ENCODE results near the gene HILPDA. TPM values are rescaled to one million over a fixed set of nuclear protein-coding genes. Genes with fewer than 3 reads are reported as not detected.

HILPDA gene
- total RNA-seq, 1 experiment from 2014 or later = 31.3 TPM

GRCh38 chr7:128422037-128422436 lies 33.6 kb upstream of the HILPDA start:
- no peaks in the 10 kb centered on the region for H3K36me3 ChIP-seq (replicated peaks; ENCODE audit: control insufficient read depth, insufficient read depth, low read length)
- DNase-seq = no peak

DNA sequence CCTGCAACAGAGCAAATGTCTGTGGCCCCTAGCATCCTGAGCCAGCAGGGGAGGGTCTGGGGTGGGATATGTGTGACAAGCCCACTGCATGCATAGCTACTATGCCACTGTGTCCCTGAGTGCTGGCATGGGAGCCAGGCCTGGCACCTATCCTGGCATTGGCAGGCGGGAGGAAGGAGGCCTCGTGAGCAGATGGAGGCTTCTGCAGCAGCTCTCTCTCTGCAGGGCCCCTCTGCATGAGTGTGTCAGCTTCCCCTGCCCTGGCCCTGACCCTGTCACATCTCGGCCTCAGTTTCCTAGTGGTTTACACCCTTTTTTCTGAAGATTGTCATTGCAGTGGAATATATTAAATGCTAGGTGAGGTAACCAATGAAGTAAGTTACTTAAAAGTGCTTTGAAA lies 32.8 kb upstream of the HILPDA start:
- Histone ChIP-seq H3K36me3 (replicated peaks; ENCODE audit: control insufficient read depth, insufficient read depth, low read length) (no peaks in the 10 kb centered on the region), H3K27me3 (ENCODE audit: control insufficient read depth, insufficient read depth, low read length) (no peaks in the 10 kb centered on the region), H3K4me3 (ENCODE audit: insufficient read depth, low read depth, low read length) (no peak overlapping the region)
- DNase-seq = no peak

More at GRCh38 chr7:128422037-128422436, 33.6 kb upstream of the HILPDA start:
- H3K4me3 ChIP-seq (ENCODE audit: insufficient read depth, low read depth, low read length) = no peak overlapping the region
- no peaks in the 10 kb centered on the region for H3K27me3 ChIP-seq (ENCODE audit: control insufficient read depth, insufficient read depth, low read length)

DNA sequence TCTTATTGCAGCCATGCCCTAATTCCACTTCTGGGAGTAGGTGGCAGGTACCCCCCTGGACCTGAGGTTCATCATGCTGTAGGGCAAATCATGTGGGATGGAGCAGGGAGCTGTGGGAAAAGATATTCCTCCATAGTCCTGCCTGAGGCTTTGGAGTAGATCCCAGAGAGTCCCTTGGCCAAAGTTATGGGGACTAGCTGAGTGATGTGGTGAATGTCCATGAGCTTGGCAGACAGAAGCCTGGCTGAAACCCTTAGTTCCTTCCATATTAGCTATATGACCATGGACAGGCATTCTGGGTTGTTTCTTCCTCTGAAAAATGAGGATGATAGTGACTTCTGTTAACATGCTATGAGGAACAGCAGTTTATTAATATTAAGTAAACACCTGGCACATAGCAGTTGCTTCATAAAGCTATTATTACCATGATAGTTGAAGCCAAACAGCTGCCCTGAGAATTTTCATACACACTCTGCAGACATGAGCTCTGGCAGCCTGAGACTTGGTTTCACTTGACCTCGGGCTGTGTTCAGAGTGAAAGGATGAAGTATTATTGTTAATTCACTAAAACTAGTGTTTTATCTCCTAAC lies 30.9 kb upstream of the HILPDA start:
- H3K36me3 ChIP-seq (replicated peaks; ENCODE audit: control insufficient read depth, insufficient read depth, low read length) = no peaks in the 10 kb centered on the region
- no peaks in the 10 kb centered on the region for H3K27me3 ChIP-seq (ENCODE audit: control insufficient read depth, insufficient read depth, low read length)
- H3K4me3 ChIP-seq (ENCODE audit: insufficient read depth, low read depth, low read length) = no peak overlapping the region
- no peak for DNase-seq

GRCh38 chr7:128425850-128426249 lies 29.8 kb upstream of the HILPDA start:
- peak; percentile 90 for DNase-seq
- no peaks in the 10 kb centered on the region for H3K27me3 ChIP-seq (ENCODE audit: control insufficient read depth, insufficient read depth, low read length)
- no peaks in the 10 kb centered on the region for H3K36me3 ChIP-seq (replicated peaks; ENCODE audit: control insufficient read depth, insufficient read depth, low read length)
- H3K4me3 ChIP-seq (ENCODE audit: insufficient read depth, low read depth, low read length) = no peak overlapping the region

- H3K27me3 ChIP-seq (ENCODE audit: control insufficient read depth, insufficient read depth, low read length) = no peaks in the 10 kb centered on the region
- H3K4me3 ChIP-seq (ENCODE audit: insufficient read depth, low read depth, low read length) = no peak overlapping the region
- peak; percentile 59 for DNase-seq
- no peaks in the 10 kb centered on the region for H3K36me3 ChIP-seq (replicated peaks; ENCODE audit: control insufficient read depth, insufficient read depth, low read length)
Observed at GRCh38 chr7:128427289-128427891, 28.3 kb upstream of the HILPDA start.

DNA sequence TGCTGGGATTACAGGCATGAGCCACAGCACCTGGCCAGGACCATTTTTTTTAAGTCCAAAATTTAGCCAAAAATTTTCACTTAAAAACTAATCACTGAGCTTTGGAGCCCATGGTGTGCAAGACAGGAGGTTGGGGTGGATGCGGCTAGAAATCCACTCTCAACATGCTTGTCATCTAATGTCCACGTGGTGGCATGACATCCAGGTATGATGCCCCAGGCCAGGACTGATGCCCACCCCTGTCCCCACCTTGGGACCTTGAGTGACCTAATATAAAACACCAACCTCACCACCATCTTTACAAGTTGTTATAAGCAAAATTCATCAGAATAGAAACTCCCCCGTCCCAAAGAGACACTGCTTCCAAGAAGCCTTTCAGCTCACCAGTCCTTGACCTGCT lies 25.5 kb upstream of the HILPDA start:
- no peaks in the 10 kb centered on the region for H3K27me3 ChIP-seq (ENCODE audit: control insufficient read depth, insufficient read depth, low read length)
- DNase-seq = no peak
- no peaks in the 10 kb centered on the region for H3K36me3 ChIP-seq (replicated peaks; ENCODE audit: control insufficient read depth, insufficient read depth, low read length)
- H3K4me3 ChIP-seq (ENCODE audit: insufficient read depth, low read depth, low read length) = no peak overlapping the region

- no peaks in the 10 kb centered on the region for H3K27me3 ChIP-seq (ENCODE audit: control insufficient read depth, insufficient read depth, low read length)
- peak; percentile 59 for DNase-seq
- H3K36me3 ChIP-seq (replicated peaks; ENCODE audit: control insufficient read depth, insufficient read depth, low read length) = no peaks in the 10 kb centered on the region
- no peak overlapping the region for H3K4me3 ChIP-seq (ENCODE audit: insufficient read depth, low read depth, low read length)
Observed at GRCh38 chr7:128431221-128431620, 24.5 kb upstream of the HILPDA start.

DNA sequence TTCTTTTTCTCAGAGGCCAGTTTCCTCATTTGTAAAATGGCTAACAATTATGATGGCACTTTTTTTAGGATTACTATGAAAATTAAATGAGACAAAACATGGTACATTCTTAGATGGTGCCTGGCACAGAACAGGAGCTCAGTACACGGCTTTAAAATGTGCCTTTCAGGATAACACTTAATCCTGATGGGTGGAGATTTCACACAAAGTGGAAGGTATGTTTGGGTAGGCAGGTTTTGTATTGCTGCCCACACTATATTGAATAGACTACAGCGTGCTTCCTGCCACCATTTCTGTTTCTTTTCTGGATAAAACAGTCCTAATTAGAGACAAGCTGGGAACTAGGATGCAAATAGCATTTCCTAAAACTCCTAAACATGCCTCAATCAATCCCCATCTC lies 23.9 kb upstream of the HILPDA start:
- Histone ChIP-seq H3K27me3 (ENCODE audit: control insufficient read depth, insufficient read depth, low read length) (no peaks in the 10 kb centered on the region), H3K36me3 (replicated peaks; ENCODE audit: control insufficient read depth, insufficient read depth, low read length) (no peaks in the 10 kb centered on the region), H3K4me3 (ENCODE audit: insufficient read depth, low read depth, low read length) (no peak overlapping the region)
- no peak for DNase-seq

DNA sequence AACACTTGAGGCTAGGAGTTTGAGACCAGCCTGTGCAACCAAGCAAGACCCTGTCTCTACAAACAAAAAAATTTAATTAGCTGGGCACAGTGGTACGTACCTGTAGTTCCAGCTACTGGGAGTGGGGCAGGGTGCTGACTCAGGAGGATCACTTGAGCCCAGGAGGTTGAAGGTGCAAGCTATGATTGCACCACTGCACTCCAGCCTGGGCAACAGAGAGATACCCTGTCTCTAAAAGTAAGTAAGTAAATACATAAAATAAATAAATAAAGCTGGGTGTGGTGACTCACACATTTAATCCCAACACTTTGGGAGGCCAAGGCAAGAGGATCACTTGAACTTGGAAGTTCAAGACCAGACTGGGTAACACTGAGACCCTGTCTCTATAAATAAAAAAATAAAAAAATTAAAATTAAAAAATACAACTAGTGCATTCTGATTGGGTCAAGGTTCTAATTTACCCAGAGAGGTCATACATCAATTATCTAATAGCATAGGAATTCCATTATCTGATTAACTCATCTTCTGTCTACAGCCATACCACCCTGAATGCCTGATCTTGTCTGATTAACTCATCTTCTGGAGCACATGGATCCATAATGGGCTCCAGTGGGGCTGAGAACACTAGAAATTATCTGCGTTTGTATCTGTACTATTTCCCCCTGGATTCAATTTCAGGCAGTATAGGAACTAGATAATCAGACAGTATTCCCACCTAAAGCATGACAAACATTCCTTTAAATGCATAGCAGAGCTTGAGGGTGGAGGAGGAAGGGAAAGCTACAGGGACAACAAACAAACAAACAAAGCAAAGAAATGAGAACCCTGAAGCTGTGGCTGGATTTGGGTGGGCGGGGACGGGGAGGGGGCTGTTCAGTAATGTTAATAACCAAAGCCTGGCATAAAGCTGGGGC lies 21.0 kb upstream of the HILPDA start:
- DNase-seq = no peak
- Histone ChIP-seq H3K36me3 (replicated peaks; ENCODE audit: control insufficient read depth, insufficient read depth, low read length) (no peaks in the 10 kb centered on the region), H3K4me3 (ENCODE audit: insufficient read depth, low read depth, low read length) (no peak overlapping the region)

DNA sequence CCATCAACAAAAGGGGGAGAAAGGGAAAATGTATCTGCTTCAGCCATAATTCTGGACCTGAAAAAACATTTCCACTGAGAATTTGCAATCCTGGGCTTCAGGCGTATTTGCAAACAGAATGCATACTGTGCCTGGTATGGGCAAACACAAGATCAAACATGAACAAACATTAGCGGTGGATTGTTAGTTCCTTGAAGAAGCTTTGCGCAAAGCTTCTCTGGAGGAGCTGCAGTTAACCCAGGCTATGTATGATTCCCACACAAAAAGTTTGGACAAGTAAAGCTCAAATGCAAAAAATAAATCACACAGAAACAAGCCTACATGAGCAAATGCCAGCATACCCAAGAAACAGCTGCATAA lies 20.4 kb upstream of the HILPDA start:
- H3K27me3 ChIP-seq (ENCODE audit: control insufficient read depth, insufficient read depth, low read length) = no peaks in the 10 kb centered on the region; the same call in 1 of the 2 replicates
- DNase-seq = no peak
- no peak overlapping the region for H3K4me3 ChIP-seq (ENCODE audit: insufficient read depth, low read depth, low read length)
- H3K36me3 ChIP-seq (replicated peaks; ENCODE audit: control insufficient read depth, insufficient read depth, low read length) = no peaks in the 10 kb centered on the region

More for the DNA sequence above, 21.0 kb upstream of the HILPDA start:
- H3K27me3 ChIP-seq (ENCODE audit: control insufficient read depth, insufficient read depth, low read length) = no peaks in the 10 kb centered on the region; the same call in 1 of the 2 replicates

DNA sequence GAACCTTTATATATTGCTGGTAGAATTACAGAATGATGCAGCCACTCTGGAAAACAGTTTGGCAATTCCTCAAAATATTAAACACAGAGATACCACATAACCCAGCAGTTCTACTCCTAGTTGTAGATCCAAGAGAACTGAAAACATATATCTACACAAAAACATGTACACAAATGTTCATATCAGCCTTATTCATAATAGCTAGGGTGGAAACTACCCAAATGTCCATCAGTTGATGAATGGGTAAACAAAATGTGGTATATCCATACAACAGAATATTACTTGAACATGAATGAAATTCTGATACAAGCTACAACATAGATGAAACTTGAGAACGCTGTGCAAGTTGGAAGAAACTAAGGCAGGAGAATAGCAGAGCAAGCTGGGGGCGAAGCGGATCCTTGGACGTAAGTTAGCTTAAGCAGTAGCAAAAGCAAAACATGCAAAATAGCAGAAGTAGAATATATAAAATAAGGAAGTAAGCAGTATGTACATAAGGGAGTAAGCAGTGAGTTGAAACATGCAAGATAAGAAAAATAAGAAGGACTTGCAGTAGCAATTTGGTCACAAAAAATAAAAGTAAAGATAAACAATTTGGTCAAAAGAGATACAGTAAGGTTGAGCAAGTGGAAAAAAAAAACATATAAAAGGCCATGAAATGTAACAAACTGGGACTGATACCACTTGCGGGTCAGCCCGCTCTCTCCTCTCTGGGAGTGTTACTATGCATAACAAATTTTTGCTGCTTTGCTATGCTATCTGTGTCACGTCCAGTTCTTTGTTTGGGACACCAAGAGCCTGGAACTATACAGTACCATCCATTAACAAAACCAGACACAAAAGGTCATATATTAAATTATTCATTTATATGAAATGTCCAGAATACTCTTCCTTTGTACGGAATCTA lies 18.0 kb upstream of the HILPDA start:
- no peaks in the 10 kb centered on the region; the same call in 1 of the 2 replicates for H3K27me3 ChIP-seq (ENCODE audit: control insufficient read depth, insufficient read depth, low read length)
- no peak for DNase-seq
- H3K36me3 ChIP-seq (replicated peaks; ENCODE audit: control insufficient read depth, insufficient read depth, low read length) = no peaks in the 10 kb centered on the region
- no peak overlapping the region for H3K4me3 ChIP-seq (ENCODE audit: insufficient read depth, low read depth, low read length)

- Histone ChIP-seq H3K27me3 (ENCODE audit: control insufficient read depth, insufficient read depth, low read length) (no peaks in the 10 kb centered on the region; the same call in 1 of the 2 replicates), H3K36me3 (replicated peaks; ENCODE audit: control insufficient read depth, insufficient read depth, low read length) (no peaks in the 10 kb centered on the region), H3K4me3 (ENCODE audit: insufficient read depth, low read depth, low read length) (no peak overlapping the region)
- DNase-seq = no peak
Observed at GRCh38 chr7:128442356-128442755, 13.3 kb upstream of the HILPDA start.

- H3K36me3 ChIP-seq (replicated peaks; ENCODE audit: control insufficient read depth, insufficient read depth, low read length) = no peaks in the 10 kb centered on the region
- no peaks in the 10 kb centered on the region for H3K27me3 ChIP-seq (ENCODE audit: control insufficient read depth, insufficient read depth, low read length)
- no peak overlapping the region for H3K4me3 ChIP-seq (ENCODE audit: insufficient read depth, low read depth, low read length)
- DNase-seq = no peak
Observed at GRCh38 chr7:128443831-128444600, 11.7 kb upstream of the HILPDA start.
